ENCODE measurements around the gene ZW10. TPM values are rescaled to one million over a fixed set of nuclear protein-coding genes. Genes with fewer than 3 reads are reported as not detected.

ZW10 gene
- total RNA-seq, 1 donor from 2014 or later, result 16.3 TPM

DNA sequence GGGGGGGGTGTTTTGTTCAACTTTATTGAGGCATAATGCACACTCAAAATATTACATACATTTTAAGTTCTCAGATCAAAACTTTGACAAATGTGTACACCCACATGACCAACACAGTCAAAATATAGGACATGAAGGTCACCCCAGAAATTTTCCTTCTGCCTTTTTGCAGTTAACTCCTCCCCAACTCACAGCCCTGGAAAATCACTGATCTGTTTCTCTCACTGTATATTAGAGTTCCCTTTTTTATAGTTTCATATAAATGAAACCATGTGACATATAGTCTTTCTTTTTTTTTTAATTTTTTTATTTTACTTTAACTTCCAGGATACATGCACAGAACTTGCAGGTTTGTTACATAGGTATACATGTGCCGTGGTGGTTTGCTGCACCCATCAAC, 72.0 kb downstream of the ZW10 start:
- no peak overlapping the region for H3K4me3 ChIP-seq (ENCODE audit: low read depth, low read length)
- DNase-seq (ENCODE audit: low read depth), result no peak
- no peaks in the 10 kb centered on the region for H3K27me3 ChIP-seq (ENCODE audit: control insufficient read depth, insufficient read depth, low read length)
- TF ChIP-seq, protein P1, sequence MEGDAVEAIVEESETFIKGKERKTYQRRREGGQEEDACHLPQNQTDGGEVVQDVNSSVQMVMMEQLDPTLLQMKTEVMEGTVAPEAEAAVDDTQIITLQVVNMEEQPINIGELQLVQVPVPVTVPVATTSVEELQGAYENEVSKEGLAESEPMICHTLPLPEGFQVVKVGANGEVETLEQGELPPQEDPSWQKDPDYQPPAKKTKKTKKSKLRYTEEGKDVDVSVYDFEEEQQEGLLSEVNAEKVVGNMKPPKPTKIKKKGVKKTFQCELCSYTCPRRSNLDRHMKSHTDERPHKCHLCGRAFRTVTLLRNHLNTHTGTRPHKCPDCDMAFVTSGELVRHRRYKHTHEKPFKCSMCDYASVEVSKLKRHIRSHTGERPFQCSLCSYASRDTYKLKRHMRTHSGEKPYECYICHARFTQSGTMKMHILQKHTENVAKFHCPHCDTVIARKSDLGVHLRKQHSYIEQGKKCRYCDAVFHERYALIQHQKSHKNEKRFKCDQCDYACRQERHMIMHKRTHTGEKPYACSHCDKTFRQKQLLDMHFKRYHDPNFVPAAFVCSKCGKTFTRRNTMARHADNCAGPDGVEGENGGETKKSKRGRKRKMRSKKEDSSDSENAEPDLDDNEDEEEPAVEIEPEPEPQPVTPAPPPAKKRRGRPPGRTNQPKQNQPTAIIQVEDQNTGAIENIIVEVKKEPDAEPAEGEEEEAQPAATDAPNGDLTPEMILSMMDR (IDR thresholded peaks at IDR 0.05; ENCODE audit: insufficient read depth, low read length, severe bottlenecking), result no peak
- no peak for FAIRE-seq
- no peaks in the 10 kb centered on the region for H3K36me3 ChIP-seq (ENCODE audit: control insufficient read depth, insufficient read depth, low read length)

DNA sequence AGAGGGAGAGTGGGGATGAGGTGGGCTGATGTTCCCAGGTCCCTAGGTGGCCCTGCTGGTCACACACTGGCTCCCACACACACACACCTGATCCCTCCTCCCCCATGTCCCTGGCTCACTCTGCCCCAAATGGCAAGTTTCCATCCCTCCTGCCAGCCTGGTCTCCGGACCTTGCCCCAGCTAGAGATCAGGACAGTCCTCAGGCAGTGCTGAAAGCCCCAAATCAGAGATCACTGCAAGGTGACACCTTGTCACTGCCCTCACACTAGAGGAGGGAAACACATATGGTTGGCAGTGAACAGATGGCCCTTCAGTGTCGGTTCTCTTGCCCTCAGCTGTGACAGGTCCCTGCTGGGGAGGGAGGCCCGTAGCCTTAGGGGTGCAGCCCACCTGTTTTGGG, 75.0 kb downstream of the ZW10 start:
- H3K4me3 ChIP-seq (ENCODE audit: low read depth, low read length), result no peak overlapping the region
- DNase-seq (ENCODE audit: low read depth) (no peak), FAIRE-seq (peak; percentile 82)
- H3K36me3 ChIP-seq (ENCODE audit: control insufficient read depth, insufficient read depth, low read length), result no peaks in the 10 kb centered on the region
- TF ChIP-seq, protein P1 (IDR thresholded peaks at IDR 0.05; ENCODE audit: insufficient read depth, low read length, severe bottlenecking), result no peak
- H3K27me3 ChIP-seq (ENCODE audit: control insufficient read depth, insufficient read depth, low read length), result no peaks in the 10 kb centered on the region

DNA sequence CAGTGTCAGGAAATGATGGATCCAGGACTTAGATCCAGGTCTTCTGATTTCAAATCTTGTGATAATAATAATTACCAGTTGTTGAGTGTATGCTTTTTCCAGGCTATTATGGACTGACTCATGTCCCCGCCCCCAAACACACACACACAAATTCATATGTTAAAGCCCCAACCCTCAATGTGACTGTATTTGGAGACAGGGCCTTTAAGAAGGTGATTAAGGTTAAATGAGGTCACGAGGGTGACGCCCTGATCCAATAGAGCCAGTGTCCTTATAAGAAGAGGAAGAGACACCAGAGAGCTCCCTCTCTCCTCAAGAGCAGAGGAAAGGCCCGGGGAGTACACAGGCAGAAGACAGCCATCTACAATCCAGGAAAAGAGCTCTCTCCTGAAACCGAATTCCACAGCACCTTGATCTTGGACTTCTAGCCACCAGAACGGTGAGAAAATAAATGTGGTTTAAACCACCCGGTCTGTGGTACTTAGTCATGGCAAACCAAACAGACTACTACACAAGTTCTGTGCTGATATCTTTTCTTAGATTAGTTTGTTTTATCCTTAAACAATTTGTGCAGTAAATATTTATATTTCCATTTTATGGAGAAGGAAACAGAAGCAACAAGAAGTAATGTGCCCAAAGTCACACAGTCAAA, 75.6 kb downstream of the ZW10 start:
- TF ChIP-seq, protein P1 (IDR thresholded peaks at IDR 0.05; ENCODE audit: insufficient read depth, low read length, severe bottlenecking), result no peak
- FAIRE-seq (no peak), DNase-seq (ENCODE audit: low read depth) (peak; percentile 33)
- no peaks in the 10 kb centered on the region for H3K27me3 ChIP-seq (ENCODE audit: control insufficient read depth, insufficient read depth, low read length)
- no peaks in the 10 kb centered on the region for H3K36me3 ChIP-seq (ENCODE audit: control insufficient read depth, insufficient read depth, low read length)
- no peak overlapping the region for H3K4me3 ChIP-seq (ENCODE audit: low read depth, low read length)

DNA sequence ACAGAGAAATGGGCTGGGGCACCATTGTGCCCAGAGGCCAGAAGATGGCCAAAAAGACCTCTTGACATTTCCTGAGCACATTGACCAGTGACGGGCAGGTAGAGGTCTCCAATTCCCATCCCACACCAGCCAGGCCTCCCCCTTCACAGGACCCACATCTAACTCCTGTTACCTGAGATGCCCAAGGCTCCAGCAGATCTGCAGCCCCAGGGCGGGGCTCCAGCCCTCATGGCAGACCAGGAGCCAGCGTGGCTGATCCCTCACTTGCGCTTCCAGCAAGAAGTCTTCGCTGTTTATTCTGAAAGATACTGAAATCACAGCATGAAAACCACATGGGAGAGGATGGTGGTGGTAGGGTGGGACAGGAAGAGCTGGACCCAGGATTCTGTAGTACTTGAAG, 76.4 kb downstream of the ZW10 start:
- no peaks in the 10 kb centered on the region for H3K27me3 ChIP-seq (ENCODE audit: control insufficient read depth, insufficient read depth, low read length)
- FAIRE-seq, result no peak
- H3K4me3 ChIP-seq (ENCODE audit: low read depth, low read length), result no peak overlapping the region
- no peaks in the 10 kb centered on the region for H3K36me3 ChIP-seq (ENCODE audit: control insufficient read depth, insufficient read depth, low read length)
- TF ChIP-seq, protein P1 (IDR thresholded peaks at IDR 0.05; ENCODE audit: insufficient read depth, low read length, severe bottlenecking), result no peak
- DNase-seq (ENCODE audit: low read depth), result no peak

DNA sequence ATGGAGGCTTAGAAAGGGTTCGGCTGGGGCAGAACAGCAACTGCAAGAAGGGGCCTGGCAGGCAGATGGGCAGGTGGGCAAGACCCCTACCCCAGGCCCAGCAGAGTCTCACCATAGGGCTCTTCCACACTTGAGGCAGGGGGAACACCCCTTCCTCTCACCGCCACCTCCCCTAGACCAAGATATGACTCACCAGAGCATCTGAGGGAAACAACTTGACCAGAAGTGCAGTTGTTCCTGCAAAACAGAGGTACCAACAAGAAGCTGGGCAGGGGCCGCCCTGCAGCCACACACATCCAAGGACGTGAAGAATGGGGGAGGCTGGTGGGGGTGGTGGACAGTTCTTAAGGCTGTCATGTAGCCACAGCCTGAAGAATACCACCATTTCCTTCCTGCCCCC, 78.3 kb downstream of the ZW10 start:
- H3K27me3 ChIP-seq (ENCODE audit: control insufficient read depth, insufficient read depth, low read length), result no peaks in the 10 kb centered on the region
- DNase-seq (ENCODE audit: low read depth) (no peak), FAIRE-seq (no peak)
- H3K36me3 ChIP-seq (ENCODE audit: control insufficient read depth, insufficient read depth, low read length), result no peaks in the 10 kb centered on the region
- H3K4me3 ChIP-seq (ENCODE audit: low read depth, low read length), result no peak overlapping the region
- TF ChIP-seq, protein P1 (IDR thresholded peaks at IDR 0.05; ENCODE audit: insufficient read depth, low read length, severe bottlenecking), result no peak

DNA sequence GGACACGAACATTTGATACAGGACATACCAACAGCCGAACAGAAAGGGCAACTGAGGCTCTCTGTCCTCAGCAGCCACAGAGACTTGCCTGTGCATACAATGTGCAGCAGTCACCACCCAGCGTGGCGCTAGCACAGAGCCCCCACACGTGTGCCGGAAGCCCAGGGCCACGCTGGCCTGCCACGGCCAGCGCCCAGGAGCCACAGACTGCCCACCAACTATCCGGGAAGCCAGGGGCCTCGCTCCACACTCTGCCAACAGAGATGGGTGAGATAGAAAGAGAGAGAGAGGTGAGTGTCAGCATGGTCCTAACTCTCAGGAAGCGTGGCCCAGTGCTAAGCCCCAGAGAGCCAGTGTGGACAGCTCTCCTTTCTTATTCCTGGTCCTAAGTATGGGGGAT, 79.1 kb downstream of the ZW10 start:
- Histone ChIP-seq H3K4me3 (ENCODE audit: low read depth, low read length) (no peak overlapping the region), H3K27me3 (ENCODE audit: control insufficient read depth, insufficient read depth, low read length) (no peaks in the 10 kb centered on the region), H3K36me3 (ENCODE audit: control insufficient read depth, insufficient read depth, low read length) (no peaks in the 10 kb centered on the region)
- TF ChIP-seq, protein P1 (IDR thresholded peaks at IDR 0.05; ENCODE audit: insufficient read depth, low read length, severe bottlenecking), result no peak
- FAIRE-seq (no peak), DNase-seq (ENCODE audit: low read depth) (no peak)
